Measurements from ENCODE around the gene ITPR1.

ITPR1 gene

GRCh38 chr3:4856986-4857385 is 363.8 kb downstream of the ITPR1 start:
- POLR2A ChIA-PET = no interaction called here
- TF ChIP-seq ZNF416 (tag by site-specific recombination; IDR thresholded peaks at IDR 0.05) = no peak
- no peak for TF ChIP-seq ZSCAN30 (tag by site-specific recombination; IDR thresholded peaks at IDR 0.05)
- TF ChIP-seq ZNF548 (tag by site-specific recombination; IDR thresholded peaks at IDR 0.05) = no peak
- TF ChIP-seq ZNF561 (tag by site-specific recombination; IDR thresholded peaks at IDR 0.05; ENCODE audit: borderline replicate concordance) = 0 out of 2 replicates have a peak, but pooled peaks have one; percentile 28
- no peak for TF ChIP-seq GLI4 (tag by site-specific recombination; IDR thresholded peaks at IDR 0.05)
- no peak for TF ChIP-seq KLF16 (tag by site-specific recombination; IDR thresholded peaks at IDR 0.05)
- Histone ChIP-seq H3K4me3 (ENCODE audit: low read depth, low read length) (no peak overlapping the region), H3K9me3 (ENCODE audit: control insufficient read depth, insufficient read depth, low read depth, low read length) (no peaks in the 10 kb centered on the region), H3K27ac (ENCODE audit: extremely low read depth, low read depth, low read length) (no peak overlapping the region), H3K4me1 (ENCODE audit: control insufficient read depth, insufficient read depth, low read length) (no peaks in the 10 kb centered on the region), H3K36me3 (ENCODE audit: control insufficient read depth in 2 of 2, insufficient read depth in 1 of 2, low read length in 2 of 2) (no peaks in the 10 kb centered on the region)
- CTCF ChIA-PET = no interaction called here

GRCh38 chr3:4859788-4860187 is 366.6 kb downstream of the ITPR1 start:
- Histone ChIP-seq H3K9me3 (ENCODE audit: control insufficient read depth, insufficient read depth, low read depth, low read length) (no peaks in the 10 kb centered on the region), H3K4me1 (ENCODE audit: control insufficient read depth, insufficient read depth, low read length) (no peaks in the 10 kb centered on the region), H3K36me3 (ENCODE audit: control insufficient read depth in 2 of 2, insufficient read depth in 1 of 2, low read length in 2 of 2) (no peaks in the 10 kb centered on the region), H3K27ac (ENCODE audit: extremely low read depth, low read depth, low read length) (no peak overlapping the region), H3K4me3 (ENCODE audit: low read depth, low read length) (no peak overlapping the region)
- TF ChIP-seq ZNF19 (tag by site-specific recombination; IDR thresholded peaks at IDR 0.05; ENCODE audit: low read depth) = no peak
- TF ChIP-seq ZSCAN30 (tag by site-specific recombination; IDR thresholded peaks at IDR 0.05) = no peak
- TF ChIP-seq ZNF146 (tag by site-specific recombination; IDR thresholded peaks at IDR 0.05) = 0 out of 2 replicates have a peak, but pooled peaks have one; percentile 31
- no peak for TF ChIP-seq ZBTB17 (tag by site-specific recombination; IDR thresholded peaks at IDR 0.05)
- no peak for TF ChIP-seq ZNF423 (tag by site-specific recombination; IDR thresholded peaks at IDR 0.05)
- no peak for TF ChIP-seq HIC1 (tag by site-specific recombination; IDR thresholded peaks at IDR 0.05)
- TF ChIP-seq SP3 (tag by site-specific recombination; IDR thresholded peaks at IDR 0.05) = no peak
- CTCF ChIA-PET = interaction anchor here (0.6 kb wide), 2 partner anchors 81 to 148 kb away, joined by 4 read pairs; no protein-coding TSS in a partner anchor
- POLR2A ChIA-PET = no interaction called here

- Histone ChIP-seq H3K27ac (ENCODE audit: extremely low read depth, low read depth, low read length) (no peak overlapping the region), H3K9me3 (ENCODE audit: control insufficient read depth, insufficient read depth, low read depth, low read length) (no peaks in the 10 kb centered on the region), H3K4me3 (ENCODE audit: low read depth, low read length) (no peak overlapping the region), H3K4me1 (ENCODE audit: control insufficient read depth, insufficient read depth, low read length) (no peaks in the 10 kb centered on the region), H3K36me3 (ENCODE audit: control insufficient read depth in 2 of 2, insufficient read depth in 1 of 2, low read length in 2 of 2) (no peaks in the 10 kb centered on the region)
- ChIA-PET CTCF (no interaction called here), POLR2A (no interaction called here)
- TF ChIP-seq ZNF146 (tag by site-specific recombination; IDR thresholded peaks at IDR 0.05) (no peak), ZNF48 (tag by site-specific recombination; IDR thresholded peaks at IDR 0.05) (no peak), ZNF169 (tag by site-specific recombination; IDR thresholded peaks at IDR 0.05) (no peak), BCL6B (tag by site-specific recombination; IDR thresholded peaks at IDR 0.05) (no peak), MZF1 (tag by site-specific recombination; IDR thresholded peaks at IDR 0.05; ENCODE audit: borderline replicate concordance) (no peak), ZNF518A (tag by site-specific recombination; conservative IDR thresholded peaks at IDR 0.05; ENCODE audit: low read depth) (no peak), PRDM10 (tag by site-specific recombination; IDR thresholded peaks at IDR 0.05) (no peak), ZNF2 (tag by site-specific recombination; IDR thresholded peaks at IDR 0.05) (no peak), ZSCAN16 (tag by site-specific recombination; IDR thresholded peaks at IDR 0.05) (no peak)
Observed at GRCh38 chr3:4862973-4863372, 369.8 kb downstream of the ITPR1 start.

Data from HEK293 (cell line).